ENCODE measurements around the gene KCTD5.
"Not testable (repeated sequence)": the region's sequence is repeated elsewhere in the genome, so short reads cannot be mapped to it uniquely, and the experiment has no call there.

DNA sequence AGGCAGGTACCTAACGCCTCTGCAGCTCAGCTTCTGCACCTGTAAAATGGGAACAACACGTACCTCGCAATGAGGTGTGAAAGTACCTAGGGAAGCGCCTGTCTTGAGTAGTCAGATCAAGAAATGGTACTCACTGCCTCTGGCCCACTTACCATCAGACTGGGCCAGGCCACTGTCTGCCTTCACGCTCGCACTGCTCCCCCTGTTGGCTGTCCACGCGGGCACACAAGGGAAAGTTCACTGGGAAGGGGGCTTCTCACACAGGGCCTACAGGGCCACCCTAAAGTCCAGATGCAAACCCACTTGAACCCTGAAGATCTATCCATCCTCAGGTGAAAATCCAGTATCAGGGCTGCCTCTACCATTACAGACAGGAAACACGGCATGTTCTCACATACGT lies 11.1 kb upstream of the KCTD5 start:
- TF ChIP-seq, protein P1, sequence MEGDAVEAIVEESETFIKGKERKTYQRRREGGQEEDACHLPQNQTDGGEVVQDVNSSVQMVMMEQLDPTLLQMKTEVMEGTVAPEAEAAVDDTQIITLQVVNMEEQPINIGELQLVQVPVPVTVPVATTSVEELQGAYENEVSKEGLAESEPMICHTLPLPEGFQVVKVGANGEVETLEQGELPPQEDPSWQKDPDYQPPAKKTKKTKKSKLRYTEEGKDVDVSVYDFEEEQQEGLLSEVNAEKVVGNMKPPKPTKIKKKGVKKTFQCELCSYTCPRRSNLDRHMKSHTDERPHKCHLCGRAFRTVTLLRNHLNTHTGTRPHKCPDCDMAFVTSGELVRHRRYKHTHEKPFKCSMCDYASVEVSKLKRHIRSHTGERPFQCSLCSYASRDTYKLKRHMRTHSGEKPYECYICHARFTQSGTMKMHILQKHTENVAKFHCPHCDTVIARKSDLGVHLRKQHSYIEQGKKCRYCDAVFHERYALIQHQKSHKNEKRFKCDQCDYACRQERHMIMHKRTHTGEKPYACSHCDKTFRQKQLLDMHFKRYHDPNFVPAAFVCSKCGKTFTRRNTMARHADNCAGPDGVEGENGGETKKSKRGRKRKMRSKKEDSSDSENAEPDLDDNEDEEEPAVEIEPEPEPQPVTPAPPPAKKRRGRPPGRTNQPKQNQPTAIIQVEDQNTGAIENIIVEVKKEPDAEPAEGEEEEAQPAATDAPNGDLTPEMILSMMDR (IDR thresholded peaks at IDR 0.05) = not testable (repeated sequence)
- TF ChIP-seq SMAD3 (CRISPR knock-in tag; IDR thresholded peaks at IDR 0.05; ENCODE audit: borderline replicate concordance); NFYB (CRISPR knock-in tag; conservative IDR thresholded peaks at IDR 0.05; ENCODE audit: low read depth): not testable (repeated sequence)
